HG02588 (cell line): ENCODE data around the gene RSAD1.
A peak's percentile ranks its signal among the peaks of the same experiment; 100 is the strongest.

ENCODE experiments used
- ATAC-seq: cut with Tn5 transposase; IDR thresholded peaks from one replicate; pipeline ENCODE4 v1.9.1; 2021; ENCODE audit warnings: mild to moderate bottlenecking, moderate library complexity; ENCODE audit not compliant: unreplicated experiment

Gene RSAD1

GRCh38 chr17:50488880-50489279 is 10.2 kb downstream of the RSAD1 start:
- no peak for ATAC-seq

- no peak for ATAC-seq
Measured at GRCh38 chr17:50491505-50491904, 12.8 kb downstream of the RSAD1 start.

GRCh38 chr17:50492214-50492613 is 13.6 kb downstream of the RSAD1 start:
- ATAC-seq: no peak

- no peak for ATAC-seq
Measured at GRCh38 chr17:50493744-50494143, 15.1 kb downstream of the RSAD1 start.

- no peak for ATAC-seq
Measured at GRCh38 chr17:50495217-50495823, 16.7 kb downstream of the RSAD1 start.

GRCh38 chr17:50495918-50496317 is 17.3 kb downstream of the RSAD1 start:
- no peak for ATAC-seq

- no peak for ATAC-seq
Measured at GRCh38 chr17:50498021-50498874, 19.6 kb downstream of the RSAD1 start.

GRCh38 chr17:50499270-50499669 is 20.6 kb downstream of the RSAD1 start:
- ATAC-seq: no peak

GRCh38 chr17:50499721-50500120 is 21.1 kb downstream of the RSAD1 start:
- ATAC-seq: no peak

GRCh38 chr17:50501054-50501453 is 22.4 kb downstream of the RSAD1 start:
- no peak for ATAC-seq

GRCh38 chr17:50502301-50502990 is 23.8 kb downstream of the RSAD1 start:
- no peak for ATAC-seq

GRCh38 chr17:50505591-50506130 is 27.0 kb downstream of the RSAD1 start:
- ATAC-seq: no peak

- ATAC-seq: no peak
Measured at GRCh38 chr17:50506298-50506697, 27.6 kb downstream of the RSAD1 start.

- ATAC-seq: no peak
Measured at GRCh38 chr17:50507871-50508572, 29.4 kb downstream of the RSAD1 start, which contains the start of gene MYCBPAP. Gene MYCBPAP (plus strand): TSS chr17:50508439. CDS start chr17:50508675, 236 bp downstream.

GRCh38 chr17:50508573-50509460 is 30.2 kb downstream of the RSAD1 start:
- ATAC-seq: no peak

- ATAC-seq: peak; percentile 71
Measured at GRCh38 chr17:50511058-50511457, 32.4 kb downstream of the RSAD1 start.

- ATAC-seq: no peak
Measured at GRCh38 chr17:50513495-50513894, 34.8 kb downstream of the RSAD1 start.

- no peak for ATAC-seq
Measured at GRCh38 chr17:50514388-50514787, 35.7 kb downstream of the RSAD1 start.

- ATAC-seq: no peak
Measured at GRCh38 chr17:50514936-50515702, 36.5 kb downstream of the RSAD1 start.
